Measurements from ENCODE around the gene MYT1. TPM values are rescaled to one million over a fixed set of nuclear protein-coding genes. Genes with fewer than 3 reads are reported as not detected.
"Not testable (repeated sequence)": the region's sequence is repeated elsewhere in the genome, so short reads cannot be mapped to it uniquely, and the experiment has no call there.

The MYT1 gene
- total RNA-seq, 1 donor from 2014 or later = not detected

GRCh38 chr20:64163776-64164122 lies 503 bp upstream of the MYT1 start:
- no peak for DNase-seq (ENCODE audit: low spot score)
- intact Hi-C loops (cut with DNase I) = no loop called here

- no peak for DNase-seq (ENCODE audit: low spot score)
- intact Hi-C loops (cut with DNase I) = no loop called here
Observed at GRCh38 chr20:64165866-64166600, 1.8 kb downstream of the MYT1 start.

DNA sequence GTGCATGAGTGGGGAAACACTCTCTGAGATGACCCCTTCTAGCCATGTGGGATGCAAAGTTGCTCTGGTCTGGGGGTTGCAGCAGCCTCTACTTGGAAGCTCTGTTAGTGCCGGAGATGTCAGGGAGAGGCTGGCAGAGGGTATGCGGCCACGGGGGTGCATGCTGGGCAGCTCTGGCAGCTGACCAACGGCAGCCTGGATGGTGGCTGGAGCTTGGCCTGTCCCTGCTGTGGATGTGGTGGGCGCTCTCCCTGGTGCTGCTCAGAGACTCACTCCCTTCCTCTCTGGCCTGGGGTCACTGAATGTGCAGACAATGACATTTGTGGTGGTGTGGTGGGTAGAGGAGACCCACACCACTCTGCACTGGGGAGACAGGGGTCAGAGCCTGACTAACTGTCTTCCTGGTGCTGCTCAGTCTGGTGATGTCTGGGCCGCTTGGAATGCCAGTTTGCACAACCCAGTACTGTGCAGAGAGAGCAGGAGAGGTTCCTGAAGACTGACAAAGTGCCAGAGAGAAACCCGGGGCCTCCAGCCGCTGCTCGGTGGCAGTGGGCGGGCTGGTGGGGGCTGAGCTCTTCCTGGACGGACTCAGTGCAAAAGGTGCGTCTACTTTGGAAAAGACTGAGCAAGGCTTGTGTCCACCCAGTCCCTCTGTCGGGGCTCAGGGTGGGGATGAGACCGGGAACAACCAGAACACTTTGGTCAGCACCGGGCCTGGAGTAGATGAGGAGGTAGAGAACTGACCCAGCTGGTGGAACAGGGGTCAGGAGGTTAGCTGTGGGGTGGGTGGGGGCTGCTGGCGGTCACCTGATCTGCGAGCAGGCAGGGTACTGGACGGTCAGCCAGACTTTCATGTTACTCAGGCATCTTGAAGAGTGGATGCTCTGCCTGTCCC lies 2.7 kb downstream of the MYT1 start:
- intact Hi-C loops (cut with DNase I) = no loop called here
- no peak for DNase-seq (ENCODE audit: low spot score)

GRCh38 chr20:64167676-64168075 lies 3.4 kb downstream of the MYT1 start:
- no peak for DNase-seq (ENCODE audit: low spot score)
- intact Hi-C loops (cut with DNase I) = no loop called here

DNA sequence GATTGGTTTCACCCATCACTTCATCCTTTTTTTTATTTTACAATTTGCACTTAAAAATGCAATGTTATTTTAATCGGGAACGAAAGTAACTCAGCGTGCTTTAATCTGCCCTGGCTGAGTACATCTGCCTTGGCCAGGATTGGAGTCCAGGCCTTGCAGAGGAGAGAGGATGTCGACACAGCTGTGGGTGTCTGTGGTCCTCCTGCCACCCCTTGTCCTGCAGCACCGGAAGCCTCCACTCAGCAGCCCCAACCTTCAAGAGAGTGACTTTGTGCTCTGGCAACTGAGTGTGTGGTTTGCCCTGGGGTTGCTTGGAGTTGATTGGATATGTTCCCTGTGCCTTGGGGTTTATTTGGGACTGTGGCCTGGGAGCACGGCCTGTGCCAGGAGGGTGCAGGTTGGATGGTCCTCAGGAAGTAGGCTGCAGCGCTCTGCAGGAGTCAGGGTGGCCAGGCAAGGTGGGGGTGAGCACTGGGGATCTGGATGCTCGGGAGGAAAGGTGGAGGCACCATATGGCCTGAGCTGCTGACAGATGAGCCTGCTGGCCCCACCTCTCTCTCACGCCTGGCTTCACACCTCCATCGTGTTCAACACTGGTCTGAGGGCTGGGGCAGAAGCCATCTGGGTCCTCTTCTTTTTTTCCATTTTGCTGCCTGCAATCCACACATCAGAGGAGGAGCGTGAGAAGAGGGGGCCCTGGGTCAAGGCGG lies 4.3 kb downstream of the MYT1 start:
- intact Hi-C loops (cut with DNase I) = no loop called here
- no peak for DNase-seq (ENCODE audit: low spot score)

- intact Hi-C loops (cut with DNase I) = no loop called here
- no peak for DNase-seq (ENCODE audit: low spot score)
Observed at GRCh38 chr20:64169091-64169560, 4.9 kb downstream of the MYT1 start.

GRCh38 chr20:64171211-64171610 lies 7.0 kb downstream of the MYT1 start:
- intact Hi-C loops (cut with DNase I) = no loop called here
- no peak for DNase-seq (ENCODE audit: low spot score)

DNA sequence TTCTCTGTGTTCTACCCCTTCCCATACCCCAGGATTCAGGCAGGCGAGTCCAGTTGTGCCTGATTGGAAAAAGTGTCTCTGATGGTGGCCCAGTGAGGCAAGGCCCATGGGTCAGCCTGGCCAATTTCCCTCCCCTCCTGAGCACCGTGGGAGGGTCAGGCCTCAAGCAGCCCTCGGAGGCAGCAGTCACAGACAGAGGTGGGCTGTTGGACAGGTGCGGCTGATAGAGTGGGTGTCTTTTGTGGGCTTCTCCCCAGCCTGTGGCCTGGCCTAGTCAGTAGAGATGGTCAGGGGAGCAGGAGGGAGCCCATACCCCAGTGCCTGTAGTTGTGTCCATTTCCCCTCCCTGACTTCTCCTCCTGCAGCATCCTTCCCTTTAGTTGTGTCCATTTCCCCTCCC lies 8.9 kb downstream of the MYT1 start:
- no peak for DNase-seq (ENCODE audit: low spot score)
- intact Hi-C loops (cut with DNase I) = no loop called here

- no peak for DNase-seq (ENCODE audit: low spot score)
- intact Hi-C loops (cut with DNase I) = no loop called here
Observed at GRCh38 chr20:64176551-64176950, 12.3 kb downstream of the MYT1 start.

DNA sequence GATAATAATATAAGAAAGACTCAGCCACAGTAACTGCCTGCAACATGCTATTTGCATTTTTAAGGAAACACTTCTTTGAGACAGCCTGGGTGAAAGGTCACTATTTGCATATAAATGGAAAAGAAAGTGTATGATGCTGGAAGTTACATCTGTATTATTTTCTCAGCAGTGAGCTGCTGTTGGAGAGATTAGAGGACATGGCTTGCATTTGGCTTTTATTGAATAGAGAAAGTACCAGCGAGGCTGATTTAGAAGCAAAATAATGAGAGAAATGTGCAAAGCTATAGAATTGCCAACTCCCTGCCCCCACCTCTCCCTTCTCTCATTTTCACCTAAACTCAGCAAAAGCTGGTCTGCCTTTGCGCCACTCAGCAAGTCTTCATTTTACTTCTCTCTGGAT lies 12.7 kb downstream of the MYT1 start:
- no peak for DNase-seq (ENCODE audit: low spot score)
- intact Hi-C loops (cut with DNase I) = no loop called here

DNA sequence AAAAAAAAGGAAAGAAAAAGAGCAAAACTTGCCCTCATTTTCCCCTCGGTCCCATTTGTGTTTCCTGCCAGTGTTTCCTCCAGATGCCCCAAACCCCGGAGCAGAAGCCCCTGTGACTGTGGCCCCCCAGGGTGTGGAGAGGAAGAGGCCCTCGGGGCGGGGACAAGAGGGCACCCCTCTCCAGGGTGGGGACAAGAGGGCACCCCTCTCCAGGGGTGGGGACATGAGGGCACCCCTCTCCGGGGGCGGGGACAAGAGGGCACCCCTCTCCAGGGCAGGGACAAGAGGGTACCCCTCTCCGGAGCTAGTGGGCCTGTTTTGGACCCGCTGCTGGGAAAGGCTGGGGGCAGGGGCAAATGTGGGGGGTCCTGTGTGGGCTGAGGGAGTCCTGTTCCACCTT lies 13.1 kb downstream of the MYT1 start:
- no peak for DNase-seq (ENCODE audit: low spot score)
- intact Hi-C loops (cut with DNase I) = no loop called here

- DNase-seq (ENCODE audit: low spot score) = no peak
- intact Hi-C loops (cut with DNase I) = no loop called here
Observed at GRCh38 chr20:64177787-64178186, 13.5 kb downstream of the MYT1 start.

DNA sequence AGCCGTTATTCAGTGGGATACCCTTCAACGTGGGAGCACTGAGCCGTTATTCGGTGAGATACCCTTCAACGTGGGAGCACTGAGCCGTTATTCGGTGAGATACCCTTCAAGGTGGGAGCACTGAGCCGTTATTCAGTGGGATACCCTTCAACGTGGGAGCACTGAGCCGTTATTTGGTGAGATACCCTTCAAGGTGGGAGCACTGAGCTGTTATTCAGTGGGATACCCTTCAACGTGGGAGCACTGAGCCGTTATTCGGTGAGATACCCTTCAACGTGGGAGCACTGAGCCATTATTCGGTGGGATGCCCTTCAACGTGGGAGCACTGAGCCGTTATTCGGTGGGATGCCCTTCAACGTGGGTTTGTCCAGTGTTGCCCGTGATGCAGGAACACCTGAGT lies 14.7 kb downstream of the MYT1 start:
- intact Hi-C loops (cut with DNase I); DNase-seq (ENCODE audit: low spot score): not testable (repeated sequence)

GRCh38 chr20:64179805-64180204 lies 15.6 kb downstream of the MYT1 start:
- intact Hi-C loops (cut with DNase I) = no loop called here
- no peak for DNase-seq (ENCODE audit: low spot score)

DNA sequence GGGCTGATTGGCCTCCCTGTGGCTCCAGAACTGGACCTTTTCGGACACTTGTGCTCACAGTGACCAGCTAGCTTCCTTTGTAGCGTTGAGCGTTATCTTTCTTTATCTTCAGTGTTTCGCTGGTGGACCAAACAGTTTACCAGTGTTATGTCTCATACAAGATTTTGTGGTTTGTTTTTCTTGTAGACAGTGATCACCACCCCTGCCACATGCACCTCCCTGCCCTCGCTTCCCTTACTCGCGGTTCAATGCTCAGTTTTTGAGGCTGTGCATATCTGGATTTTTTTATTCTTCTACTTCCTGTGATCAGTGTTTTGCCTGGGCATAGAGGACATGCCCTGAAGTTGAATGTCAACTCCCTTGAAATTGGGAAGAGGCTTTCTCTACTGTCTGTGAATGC lies 16.4 kb downstream of the MYT1 start:
- no peak for DNase-seq (ENCODE audit: low spot score)
- intact Hi-C loops (cut with DNase I) = no loop called here

GRCh38 chr20:64181391-64181790 lies 17.1 kb downstream of the MYT1 start:
- DNase-seq (ENCODE audit: low spot score) = no peak
- intact Hi-C loops (cut with DNase I) = no loop called here

DNA sequence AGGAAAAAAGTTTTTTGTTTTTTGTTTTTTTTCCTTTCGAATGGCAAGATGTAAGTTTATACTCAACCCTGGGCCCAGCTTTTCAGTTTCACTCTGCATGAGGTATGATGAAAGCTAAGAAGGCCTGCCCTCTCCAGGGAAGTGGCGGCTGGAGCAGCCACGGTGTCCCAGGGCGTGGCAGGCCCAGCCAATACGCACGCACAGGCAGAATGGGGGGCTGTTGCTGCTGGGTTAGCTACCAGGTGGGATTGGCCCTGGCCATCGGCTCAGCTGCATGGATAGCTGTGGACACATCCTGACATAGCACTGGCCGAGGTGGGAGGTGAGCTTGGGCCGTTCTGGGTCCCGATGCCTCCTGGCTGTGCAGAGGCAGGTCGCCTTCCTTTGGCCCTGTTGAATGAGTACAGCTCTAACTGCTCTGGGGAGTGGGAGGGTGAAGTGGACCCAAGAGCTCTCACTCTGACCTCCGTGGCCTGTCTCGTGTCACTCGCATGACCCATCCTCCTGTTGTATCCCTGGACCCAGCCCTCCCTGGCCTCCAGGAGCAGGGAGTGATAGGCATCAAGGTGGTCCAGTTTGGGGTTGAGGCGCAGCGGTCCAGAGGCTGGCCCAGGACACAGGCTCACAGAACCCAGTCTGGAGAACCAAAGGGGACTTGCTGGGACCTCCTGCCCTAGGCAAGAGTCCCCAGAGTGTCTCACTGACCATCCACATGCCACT lies 18.1 kb downstream of the MYT1 start:
- intact Hi-C loops (cut with DNase I) = no loop called here
- no peak for DNase-seq (ENCODE audit: low spot score)

GRCh38 chr20:64183313-64183712 lies 19.1 kb downstream of the MYT1 start:
- intact Hi-C loops (cut with DNase I) = no loop called here
- DNase-seq (ENCODE audit: low spot score) = no peak

DNA sequence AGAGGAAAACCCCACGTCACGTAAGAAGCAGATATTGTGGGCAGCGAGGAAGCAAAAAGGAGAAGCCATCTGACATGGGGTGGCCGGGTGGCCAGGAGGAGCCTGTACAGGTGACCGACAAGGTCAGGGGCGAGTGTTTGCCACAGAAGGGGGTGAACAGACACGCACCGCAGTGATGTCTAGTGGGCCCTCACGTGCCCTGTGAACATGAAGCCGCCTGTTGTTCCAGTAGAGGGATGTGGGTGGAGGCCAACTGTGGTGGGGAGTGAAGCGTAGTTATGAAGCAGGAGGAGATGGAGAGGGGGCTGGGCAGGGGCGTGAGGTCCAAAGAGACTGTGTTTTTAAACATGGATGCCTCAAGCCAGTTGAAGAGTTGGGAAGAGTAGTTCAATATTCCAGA lies 20.5 kb downstream of the MYT1 start:
- intact Hi-C loops (cut with DNase I) = no loop called here
- no peak for DNase-seq (ENCODE audit: low spot score)
